AG04449 (cell line): Measurements from ENCODE around the gene HOXC5.

Source experiments
- CTCF ChIA-PET: fragments of 350-600 bp; formaldehyde crosslinking; extraction: SDS; loops from one replicate; lab custom pipeline; 2021; ENCODE audit warnings: antibody characterized with exemption; lab: Yijun Ruan, JAX
- POLR2A ChIA-PET: fragments of 400-600, 350-600 bp; formaldehyde crosslinking; extraction: SDS; loops from one replicate; lab custom pipeline; 2020; ENCODE audit warnings: antibody characterized with exemption, inconsistent platforms; lab: Yijun Ruan, JAX
- DNase-seq: peaks from one replicate; pipeline ENCODE4 v3.0.0-alpha.2; 2010; ENCODE audit warnings: low read depth, low spot score
- H3K4me3 ChIP-seq: 2 replicates; pipeline ENCODE4 v1.5.1; 2011; ENCODE audit warnings: low read depth, mild to moderate bottlenecking, control low read depth, low read length
- TF ChIP-seq, protein P1 (sequence below): IDR thresholded peaks from one replicate; pipeline ENCODE4 v1.5.1; 2011; ENCODE audit warnings: mild to moderate bottlenecking, moderate library complexity, low read length, control low read depth, inconsistent platforms; ENCODE audit not compliant: insufficient read depth; ENCODE audit errors: missing control alignments

Gene HOXC5

DNA sequence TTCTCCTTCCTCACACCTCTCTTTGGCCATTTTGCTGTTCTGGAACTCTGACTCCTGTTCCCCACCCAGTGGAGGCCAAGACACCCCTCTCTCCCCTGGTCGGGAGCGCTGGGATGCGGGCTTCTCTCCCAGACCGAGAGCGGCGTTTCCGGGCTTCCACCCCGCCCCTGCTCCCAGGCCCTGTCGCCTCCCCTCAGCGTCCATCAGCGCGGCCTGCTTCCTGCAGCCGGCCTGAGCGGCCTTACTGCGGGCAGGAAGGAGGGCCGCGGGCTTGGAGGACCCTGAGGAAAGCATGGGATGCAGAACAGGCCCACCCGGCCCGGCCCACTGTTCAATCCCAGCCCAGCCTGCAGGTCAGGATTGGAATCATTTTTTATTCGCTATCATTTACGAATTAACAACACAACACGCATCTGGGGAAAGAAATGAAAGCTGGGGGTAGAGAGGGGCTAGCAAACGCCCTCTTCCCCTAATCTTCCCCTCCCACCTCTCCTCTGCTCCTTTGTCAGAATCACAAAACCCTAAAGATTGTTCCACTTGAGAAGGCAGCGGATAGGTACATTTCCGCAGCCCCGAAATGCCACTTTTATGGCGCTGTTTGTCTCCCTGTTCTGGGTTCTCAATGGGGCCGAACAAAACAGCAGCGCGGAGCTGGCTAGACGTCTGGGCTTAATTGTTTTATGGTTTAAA lies 27.9 kb upstream of the HOXC5 start:
- CTCF ChIA-PET, result interaction anchor here (0.7 to 21.3 kb wide), 23 partner anchors 8 to 365 kb away, joined by 3 to 756 read pairs (median 5); partner anchors contain the start of genes HOXC10, HOXC5, HOXC6 and SMUG1
- peak overlapping the region; percentile 96 for H3K4me3 ChIP-seq
- no peak for DNase-seq
- TF ChIP-seq, protein P1, sequence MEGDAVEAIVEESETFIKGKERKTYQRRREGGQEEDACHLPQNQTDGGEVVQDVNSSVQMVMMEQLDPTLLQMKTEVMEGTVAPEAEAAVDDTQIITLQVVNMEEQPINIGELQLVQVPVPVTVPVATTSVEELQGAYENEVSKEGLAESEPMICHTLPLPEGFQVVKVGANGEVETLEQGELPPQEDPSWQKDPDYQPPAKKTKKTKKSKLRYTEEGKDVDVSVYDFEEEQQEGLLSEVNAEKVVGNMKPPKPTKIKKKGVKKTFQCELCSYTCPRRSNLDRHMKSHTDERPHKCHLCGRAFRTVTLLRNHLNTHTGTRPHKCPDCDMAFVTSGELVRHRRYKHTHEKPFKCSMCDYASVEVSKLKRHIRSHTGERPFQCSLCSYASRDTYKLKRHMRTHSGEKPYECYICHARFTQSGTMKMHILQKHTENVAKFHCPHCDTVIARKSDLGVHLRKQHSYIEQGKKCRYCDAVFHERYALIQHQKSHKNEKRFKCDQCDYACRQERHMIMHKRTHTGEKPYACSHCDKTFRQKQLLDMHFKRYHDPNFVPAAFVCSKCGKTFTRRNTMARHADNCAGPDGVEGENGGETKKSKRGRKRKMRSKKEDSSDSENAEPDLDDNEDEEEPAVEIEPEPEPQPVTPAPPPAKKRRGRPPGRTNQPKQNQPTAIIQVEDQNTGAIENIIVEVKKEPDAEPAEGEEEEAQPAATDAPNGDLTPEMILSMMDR, result no peak
- POLR2A ChIA-PET, result interaction anchor here (0.8 to 2.3 kb wide), 6 partner anchors 9 to 186 kb away, joined by 3 to 10 read pairs (median 4); no protein-coding TSS in a partner anchor

- CTCF ChIA-PET, result interaction anchor here (0.6 to 21.3 kb wide), 22 partner anchors 8 to 365 kb away, joined by 3 to 756 read pairs (median 5); partner anchors contain the start of genes HOXC10, HOXC5, HOXC6 and SMUG1
- TF ChIP-seq, protein P1, result no peak
- POLR2A ChIA-PET, result interaction anchor here (0.6 to 2.3 kb wide), 9 partner anchors 12 to 196 kb away, joined by 3 to 10 read pairs (median 4); partner anchors contain the start of gene HOXC5
- peak overlapping the region; percentile 96 for H3K4me3 ChIP-seq
- no peak for DNase-seq
These were observed 27.4 kb upstream of the HOXC5 start for GRCh38 chr12:54005531-54005852.

GRCh38 chr12:54005853-54006558 lies 26.8 kb upstream of the HOXC5 start:
- H3K4me3 ChIP-seq, result peak overlapping the region; percentile 96
- ChIA-PET CTCF (interaction anchor here (0.6 to 21.3 kb wide), 24 partner anchors 8 to 374 kb away, joined by 3 to 756 read pairs (median 5); partner anchors contain the start of genes HOXC10, HOXC5, HOXC6 and HOXC9), POLR2A (interaction anchor here (0.6 to 3.2 kb wide), 11 partner anchors 11 to 195 kb away, joined by 3 to 23 read pairs (median 4); partner anchors contain the start of gene HOXC5)
- no peak for DNase-seq
- TF ChIP-seq, protein P1, result peak; percentile 90

- CTCF ChIA-PET, result interaction anchor here (0.8 to 21.3 kb wide), 15 partner anchors 9 to 373 kb away, joined by 3 to 756 read pairs (median 20); partner anchors contain the start of genes HOXC10, HOXC5, HOXC6 and HOXC9
- POLR2A ChIA-PET, result interaction anchor here (0.5 to 3.2 kb wide), 9 partner anchors 10 to 193 kb away, joined by 3 to 53 read pairs (median 4); partner anchors contain the start of gene HOXC5
- peak overlapping the region; percentile 96 for H3K4me3 ChIP-seq
These were observed 26.2 kb upstream of the HOXC5 start for GRCh38 chr12:54006559-54007220.

GRCh38 chr12:54007538-54008259 lies 25.2 kb upstream of the HOXC5 start:
- TF ChIP-seq, protein P1, result no peak
- ChIA-PET POLR2A (interaction anchor here (0.5 to 3.2 kb wide), 17 partner anchors 8 to 194 kb away, joined by 3 to 53 read pairs (median 3); partner anchors contain the start of genes HOXC5, HOXC6 and HOXC9), CTCF (interaction anchor here (0.8 to 21.3 kb wide), 16 partner anchors 9 to 372 kb away, joined by 3 to 756 read pairs (median 12); partner anchors contain the start of genes HOXC10, HOXC5, HOXC6 and HOXC9)
- no peak for DNase-seq
- peak overlapping the region; percentile 96 for H3K4me3 ChIP-seq

More at GRCh38 chr12:54006559-54007220, 26.2 kb upstream of the HOXC5 start:
- no peak for DNase-seq
- TF ChIP-seq, protein P1, result no peak
